A549 (cell line): ENCODE data around the gene RNF183.

Source experiments
- EHMT2 ChIP-seq: fragments of 200-600 bp; sonication (generic); IDR thresholded peaks from 2 replicates; pipeline ENCODE4 v1.6.1; 2016; ENCODE audit warnings: antibody characterized with exemption, low read depth, mild to moderate bottlenecking, moderate library complexity
- ESRRA ChIP-seq: fragments of 150-350 bp; IDR thresholded peaks from 2 replicates; pipeline ENCODE4 v1.6.1; 2014; ENCODE audit warnings: mild to moderate bottlenecking, low read length, borderline replicate concordance
- GATA3 ChIP-seq: IDR thresholded peaks from 2 replicates; pipeline ENCODE4 v1.6.1; 2012; ENCODE audit warnings: borderline replicate concordance
- KDM5A ChIP-seq: fragments of 200-600 bp; sonication (generic); IDR thresholded peaks from 2 replicates; pipeline ENCODE4 v1.6.1; 2016; ENCODE audit warnings: antibody characterized with exemption, mild to moderate bottlenecking
- MYC ChIP-seq: IDR thresholded peaks from 2 replicates; pipeline ENCODE4 v1.6.1; 2012; ENCODE audit warnings: mild to moderate bottlenecking, inconsistent platforms, low read length, improper control_type of control experiment, borderline replicate concordance
- POLR2A ChIP-seq: IDR thresholded peaks from 2 replicates; pipeline ENCODE4 v1.6.1; 2012; ENCODE audit warnings: mild to moderate bottlenecking, low read length
- RAD21 ChIP-seq, 2 experiments: fragments of >200 bp in 1 of 2; sonication (Bioruptor Twin) in 1 of 2; formaldehyde crosslinking in 1 of 2; IDR thresholded peaks in 1 of 2; conservative IDR thresholded peaks in 1 of 2; 2 replicates in 1 of 2; 3 replicates in 1 of 2; pipeline ENCODE4 v1.6.1; 2012 to 2018; ENCODE audit warnings: inconsistent platforms in 1 of 2
- TF ChIP-seq, protein P1 (sequence below): fragments of >200 bp; sonication (Bioruptor Twin); formaldehyde crosslinking; IDR thresholded peaks from 3 replicates; pipeline ENCODE4 v1.5.1; 2016
- TF ChIP-seq, protein P2 (sequence below): fragments of 150-350 bp; IDR thresholded peaks from 2 replicates; pipeline ENCODE4 v1.6.1; 2014; ENCODE audit warnings: low read depth, mild to moderate bottlenecking, low read length
- TF ChIP-seq, protein P3 (sequence below): IDR thresholded peaks from 2 replicates; pipeline ENCODE4 v1.6.1; 2012
- TF ChIP-seq, protein P4 (sequence below): fragments of 450-650 bp; IDR thresholded peaks from 2 replicates; pipeline ENCODE4 v1.6.1; 2014; ENCODE audit warnings: antibody characterized with exemption
- TF ChIP-seq, protein P5 (sequence below): fragments of >200 bp; sonication (Bioruptor Twin); formaldehyde crosslinking; IDR thresholded peaks from 3 replicates; pipeline ENCODE4 v1.6.1; 2016
- TF ChIP-seq, protein P6 (sequence below): fragments of 200-600 bp; sonication (generic); IDR thresholded peaks from 2 replicates; pipeline ENCODE4 v1.6.1; 2016; ENCODE audit warnings: antibody characterized with exemption, mild to moderate bottlenecking, moderate library complexity

DNA sequence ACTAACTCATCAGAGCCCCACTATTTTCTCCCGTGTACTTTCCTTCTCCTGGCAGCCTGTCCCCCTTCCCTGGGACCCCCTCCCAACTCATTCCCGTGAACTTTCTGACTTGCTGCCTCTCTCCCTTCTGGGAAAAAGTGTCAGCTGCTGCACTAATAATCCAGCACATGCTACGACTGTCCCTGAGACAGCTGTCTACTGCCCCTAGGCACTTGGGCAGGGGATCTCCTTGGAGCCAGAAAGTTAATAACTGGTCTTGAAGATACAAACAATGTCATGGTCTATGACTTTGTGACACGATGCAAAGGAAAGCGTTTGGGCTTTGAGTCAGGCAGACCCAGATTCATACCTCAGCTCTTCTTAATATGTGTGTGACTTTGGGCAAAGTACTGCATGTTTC is 10.1 kb upstream of the RNF183 start:
- TF ChIP-seq, protein P1, sequence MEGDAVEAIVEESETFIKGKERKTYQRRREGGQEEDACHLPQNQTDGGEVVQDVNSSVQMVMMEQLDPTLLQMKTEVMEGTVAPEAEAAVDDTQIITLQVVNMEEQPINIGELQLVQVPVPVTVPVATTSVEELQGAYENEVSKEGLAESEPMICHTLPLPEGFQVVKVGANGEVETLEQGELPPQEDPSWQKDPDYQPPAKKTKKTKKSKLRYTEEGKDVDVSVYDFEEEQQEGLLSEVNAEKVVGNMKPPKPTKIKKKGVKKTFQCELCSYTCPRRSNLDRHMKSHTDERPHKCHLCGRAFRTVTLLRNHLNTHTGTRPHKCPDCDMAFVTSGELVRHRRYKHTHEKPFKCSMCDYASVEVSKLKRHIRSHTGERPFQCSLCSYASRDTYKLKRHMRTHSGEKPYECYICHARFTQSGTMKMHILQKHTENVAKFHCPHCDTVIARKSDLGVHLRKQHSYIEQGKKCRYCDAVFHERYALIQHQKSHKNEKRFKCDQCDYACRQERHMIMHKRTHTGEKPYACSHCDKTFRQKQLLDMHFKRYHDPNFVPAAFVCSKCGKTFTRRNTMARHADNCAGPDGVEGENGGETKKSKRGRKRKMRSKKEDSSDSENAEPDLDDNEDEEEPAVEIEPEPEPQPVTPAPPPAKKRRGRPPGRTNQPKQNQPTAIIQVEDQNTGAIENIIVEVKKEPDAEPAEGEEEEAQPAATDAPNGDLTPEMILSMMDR: no peak
- TF ChIP-seq RAD21 (conservative IDR thresholded peaks at IDR 0.05 in 1 of 2, IDR thresholded peaks at IDR 0.05 in 1 of 2) (no peak), KDM5A (no peak), MYC (no peak), POLR2A (no peak), ESRRA (no peak), EHMT2 (no peak), GATA3 (no peak)
- TF ChIP-seq, protein P2, sequence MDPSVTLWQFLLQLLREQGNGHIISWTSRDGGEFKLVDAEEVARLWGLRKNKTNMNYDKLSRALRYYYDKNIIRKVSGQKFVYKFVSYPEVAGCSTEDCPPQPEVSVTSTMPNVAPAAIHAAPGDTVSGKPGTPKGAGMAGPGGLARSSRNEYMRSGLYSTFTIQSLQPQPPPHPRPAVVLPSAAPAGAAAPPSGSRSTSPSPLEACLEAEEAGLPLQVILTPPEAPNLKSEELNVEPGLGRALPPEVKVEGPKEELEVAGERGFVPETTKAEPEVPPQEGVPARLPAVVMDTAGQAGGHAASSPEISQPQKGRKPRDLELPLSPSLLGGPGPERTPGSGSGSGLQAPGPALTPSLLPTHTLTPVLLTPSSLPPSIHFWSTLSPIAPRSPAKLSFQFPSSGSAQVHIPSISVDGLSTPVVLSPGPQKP: no peak
- TF ChIP-seq, protein P3, sequence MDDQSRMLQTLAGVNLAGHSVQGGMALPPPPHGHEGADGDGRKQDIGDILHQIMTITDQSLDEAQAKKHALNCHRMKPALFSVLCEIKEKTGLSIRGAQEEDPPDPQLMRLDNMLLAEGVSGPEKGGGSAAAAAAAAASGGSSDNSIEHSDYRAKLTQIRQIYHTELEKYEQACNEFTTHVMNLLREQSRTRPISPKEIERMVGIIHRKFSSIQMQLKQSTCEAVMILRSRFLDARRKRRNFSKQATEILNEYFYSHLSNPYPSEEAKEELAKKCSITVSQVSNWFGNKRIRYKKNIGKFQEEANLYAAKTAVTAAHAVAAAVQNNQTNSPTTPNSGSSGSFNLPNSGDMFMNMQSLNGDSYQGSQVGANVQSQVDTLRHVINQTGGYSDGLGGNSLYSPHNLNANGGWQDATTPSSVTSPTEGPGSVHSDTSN: no peak
- TF ChIP-seq, protein P4, sequence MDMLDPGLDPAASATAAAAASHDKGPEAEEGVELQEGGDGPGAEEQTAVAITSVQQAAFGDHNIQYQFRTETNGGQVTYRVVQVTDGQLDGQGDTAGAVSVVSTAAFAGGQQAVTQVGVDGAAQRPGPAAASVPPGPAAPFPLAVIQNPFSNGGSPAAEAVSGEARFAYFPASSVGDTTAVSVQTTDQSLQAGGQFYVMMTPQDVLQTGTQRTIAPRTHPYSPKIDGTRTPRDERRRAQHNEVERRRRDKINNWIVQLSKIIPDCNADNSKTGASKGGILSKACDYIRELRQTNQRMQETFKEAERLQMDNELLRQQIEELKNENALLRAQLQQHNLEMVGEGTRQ: no peak
- TF ChIP-seq, protein P5, sequence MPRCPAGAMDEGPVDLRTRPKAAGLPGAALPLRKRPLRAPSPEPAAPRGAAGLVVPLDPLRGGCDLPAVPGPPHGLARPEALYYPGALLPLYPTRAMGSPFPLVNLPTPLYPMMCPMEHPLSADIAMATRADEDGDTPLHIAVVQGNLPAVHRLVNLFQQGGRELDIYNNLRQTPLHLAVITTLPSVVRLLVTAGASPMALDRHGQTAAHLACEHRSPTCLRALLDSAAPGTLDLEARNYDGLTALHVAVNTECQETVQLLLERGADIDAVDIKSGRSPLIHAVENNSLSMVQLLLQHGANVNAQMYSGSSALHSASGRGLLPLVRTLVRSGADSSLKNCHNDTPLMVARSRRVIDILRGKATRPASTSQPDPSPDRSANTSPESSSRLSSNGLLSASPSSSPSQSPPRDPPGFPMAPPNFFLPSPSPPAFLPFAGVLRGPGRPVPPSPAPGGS: no peak
- TF ChIP-seq, protein P6, sequence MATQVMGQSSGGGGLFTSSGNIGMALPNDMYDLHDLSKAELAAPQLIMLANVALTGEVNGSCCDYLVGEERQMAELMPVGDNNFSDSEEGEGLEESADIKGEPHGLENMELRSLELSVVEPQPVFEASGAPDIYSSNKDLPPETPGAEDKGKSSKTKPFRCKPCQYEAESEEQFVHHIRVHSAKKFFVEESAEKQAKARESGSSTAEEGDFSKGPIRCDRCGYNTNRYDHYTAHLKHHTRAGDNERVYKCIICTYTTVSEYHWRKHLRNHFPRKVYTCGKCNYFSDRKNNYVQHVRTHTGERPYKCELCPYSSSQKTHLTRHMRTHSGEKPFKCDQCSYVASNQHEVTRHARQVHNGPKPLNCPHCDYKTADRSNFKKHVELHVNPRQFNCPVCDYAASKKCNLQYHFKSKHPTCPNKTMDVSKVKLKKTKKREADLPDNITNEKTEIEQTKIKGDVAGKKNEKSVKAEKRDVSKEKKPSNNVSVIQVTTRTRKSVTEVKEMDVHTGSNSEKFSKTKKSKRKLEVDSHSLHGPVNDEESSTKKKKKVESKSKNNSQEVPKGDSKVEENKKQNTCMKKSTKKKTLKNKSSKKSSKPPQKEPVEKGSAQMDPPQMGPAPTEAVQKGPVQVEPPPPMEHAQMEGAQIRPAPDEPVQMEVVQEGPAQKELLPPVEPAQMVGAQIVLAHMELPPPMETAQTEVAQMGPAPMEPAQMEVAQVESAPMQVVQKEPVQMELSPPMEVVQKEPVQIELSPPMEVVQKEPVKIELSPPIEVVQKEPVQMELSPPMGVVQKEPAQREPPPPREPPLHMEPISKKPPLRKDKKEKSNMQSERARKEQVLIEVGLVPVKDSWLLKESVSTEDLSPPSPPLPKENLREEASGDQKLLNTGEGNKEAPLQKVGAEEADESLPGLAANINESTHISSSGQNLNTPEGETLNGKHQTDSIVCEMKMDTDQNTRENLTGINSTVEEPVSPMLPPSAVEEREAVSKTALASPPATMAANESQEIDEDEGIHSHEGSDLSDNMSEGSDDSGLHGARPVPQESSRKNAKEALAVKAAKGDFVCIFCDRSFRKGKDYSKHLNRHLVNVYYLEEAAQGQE: no peak
